ENCODE measurements around the gene ACOX3.

Gene ACOX3

GRCh38 chr4:8385106-8385505 is 55.4 kb downstream of the ACOX3 start:
- no peak for DNase-seq

GRCh38 chr4:8384397-8385060 is 56.0 kb downstream of the ACOX3 start:
- no peak for DNase-seq

GRCh38 chr4:8383451-8384160 is 56.9 kb downstream of the ACOX3 start:
- DNase-seq: no peak

- DNase-seq: no peak
Observed at GRCh38 chr4:8383016-8383415, 57.5 kb downstream of the ACOX3 start.

GRCh38 chr4:8381814-8382581 is 58.5 kb downstream of the ACOX3 start:
- no peak for DNase-seq

- no peak for DNase-seq
Observed at GRCh38 chr4:8380511-8381415, 59.8 kb downstream of the ACOX3 start.

GRCh38 chr4:8379771-8380170 is 60.8 kb downstream of the ACOX3 start:
- no peak for DNase-seq

GRCh38 chr4:8379281-8379680 is 61.2 kb downstream of the ACOX3 start:
- no peak for DNase-seq

- no peak for DNase-seq
Observed at GRCh38 chr4:8378776-8379175, 61.7 kb downstream of the ACOX3 start.

- no peak for DNase-seq
Observed at GRCh38 chr4:8378101-8378724, 62.3 kb downstream of the ACOX3 start.

- no peak for DNase-seq
Observed at GRCh38 chr4:8377103-8378075, 63.1 kb downstream of the ACOX3 start.

- no peak for DNase-seq
Observed at GRCh38 chr4:8376361-8377102, 64.0 kb downstream of the ACOX3 start.

- DNase-seq: no peak
Observed at GRCh38 chr4:8374851-8375649, 65.5 kb downstream of the ACOX3 start.

GRCh38 chr4:8373973-8374545 is 66.5 kb downstream of the ACOX3 start:
- no peak for DNase-seq

GRCh38 chr4:8373270-8373972 is 67.1 kb downstream of the ACOX3 start:
- DNase-seq: no peak

GRCh38 chr4:8372506-8372905 is 68.0 kb downstream of the ACOX3 start:
- DNase-seq: no peak

- DNase-seq: no peak
Observed at GRCh38 chr4:8371596-8371995, 68.9 kb downstream of the ACOX3 start.

- no peak for DNase-seq
Observed at GRCh38 chr4:8370835-8371595, 69.5 kb downstream of the ACOX3 start.
